Thyroid gland (tissue), 4 donors: ENCODE results near the gene SELENOM. TPM values are rescaled to one million over a fixed set of nuclear protein-coding genes. Genes with fewer than 3 reads are reported as not detected.
A peak's percentile ranks its signal among the peaks of the same experiment; 100 is the strongest.

Experiments
- DNase-seq, 2 donors: peaks; one replicate each; pipeline ENCODE4 v3.0.0-alpha.2; 2019
- H3K27ac ChIP-seq, 3 donors: fragments of 200-600 bp; sonication (generic); 1 replicate in 2 of 3; 2 replicates in 1 of 3; pipeline ENCODE4 v1.5.1; 2016 to 2019; ENCODE audit warnings: mild to moderate bottlenecking in 1 of 3, moderate library complexity in 1 of 3
- H3K27me3 ChIP-seq: fragments of 200-600 bp; sonication (generic); one replicate; pipeline ENCODE4 v1.5.1; 2019
- H3K36me3 ChIP-seq, 2 donors: fragments of 200-600 bp; sonication (generic); one replicate each; pipeline ENCODE4 v1.5.1; 2016 to 2019
- H3K4me1 ChIP-seq, 2 donors: fragments of 200-600 bp; sonication (generic); one replicate each; pipeline ENCODE4 v1.5.1; 2017 to 2019
- H3K4me3 ChIP-seq, 3 donors: fragments of 200-600 bp; sonication (generic); replicated peaks in 1 of 3; 1 replicate in 2 of 3; 2 replicates in 1 of 3; pipeline ENCODE4 v1.5.1; 2016; ENCODE audit warnings: mild to moderate bottlenecking in 1 of 3
- H3K9me3 ChIP-seq: fragments of 200-600 bp; sonication (generic); one replicate; pipeline ENCODE4 v1.5.1; 2017
- POLR2A ChIP-seq, 2 donors: fragments of 450-650 bp; IDR thresholded peaks; one replicate each; pipeline ENCODE4 v1.6.1; 2017; ENCODE audit warnings: antibody characterized with exemption in 2 of 2, mild to moderate bottlenecking in 2 of 2, moderate library complexity in 1 of 2
- WGBS, 2 donors: methylation state at CpG; one replicate each; pipeline ENCODE4 v1.1.5; 2017; 5-methylcytosine and 5-hydroxymethylcytosine counted together
- intact Hi-C: fragments of 100-400 bp; cut with DNase I; formaldehyde crosslinking; loops from one replicate; pipeline ENCODE4 v1.15.1; 2023
- total RNA-seq, 4 donors: library from RNA; depleted of rRNA; stranded (reverse); fragments of >200 nt; gene quantifications; one replicate each; pipeline ENCODE4 v1.2.3, GENCODE V29; 2016
- TF ChIP-seq, protein P1 (sequence below), 6 experiments: fragments of 200-600 bp in 3 of 6; fragments of 450-650 bp in 3 of 6; sonication (generic) in 3 of 6; IDR thresholded peaks; one replicate each; pipeline ENCODE4 v1.5.1; 2016 to 2019; ENCODE audit warnings: antibody characterized with exemption in 6 of 6, mild to moderate bottlenecking in 2 of 6, inconsistent platforms in 1 of 6, moderate library complexity in 1 of 6

SELENOM gene
- total RNA-seq, 4 donors from 2014 or later = 208 to 501 (median 314) TPM

GRCh38 chr22:31127181-31127772, 19.9 kb upstream of the SELENOM start:
- Histone ChIP-seq H3K27ac (peak overlapping the region; percentile 93 to 99 (median 94)), H3K27me3 (no peaks in the 10 kb centered on the region), H3K36me3 (peaks cover 0 to 8% of the 10 kb centered on the region in 2 donors), H3K4me1 (peaks cover 72 to 76% of the 10 kb centered on the region in 2 donors), H3K9me3 (no peaks in the 10 kb centered on the region), H3K4me3 (no peak overlapping the region)
- intact Hi-C loops = no loop called here
- TF ChIP-seq, protein P1, sequence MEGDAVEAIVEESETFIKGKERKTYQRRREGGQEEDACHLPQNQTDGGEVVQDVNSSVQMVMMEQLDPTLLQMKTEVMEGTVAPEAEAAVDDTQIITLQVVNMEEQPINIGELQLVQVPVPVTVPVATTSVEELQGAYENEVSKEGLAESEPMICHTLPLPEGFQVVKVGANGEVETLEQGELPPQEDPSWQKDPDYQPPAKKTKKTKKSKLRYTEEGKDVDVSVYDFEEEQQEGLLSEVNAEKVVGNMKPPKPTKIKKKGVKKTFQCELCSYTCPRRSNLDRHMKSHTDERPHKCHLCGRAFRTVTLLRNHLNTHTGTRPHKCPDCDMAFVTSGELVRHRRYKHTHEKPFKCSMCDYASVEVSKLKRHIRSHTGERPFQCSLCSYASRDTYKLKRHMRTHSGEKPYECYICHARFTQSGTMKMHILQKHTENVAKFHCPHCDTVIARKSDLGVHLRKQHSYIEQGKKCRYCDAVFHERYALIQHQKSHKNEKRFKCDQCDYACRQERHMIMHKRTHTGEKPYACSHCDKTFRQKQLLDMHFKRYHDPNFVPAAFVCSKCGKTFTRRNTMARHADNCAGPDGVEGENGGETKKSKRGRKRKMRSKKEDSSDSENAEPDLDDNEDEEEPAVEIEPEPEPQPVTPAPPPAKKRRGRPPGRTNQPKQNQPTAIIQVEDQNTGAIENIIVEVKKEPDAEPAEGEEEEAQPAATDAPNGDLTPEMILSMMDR (IDR thresholded peaks at IDR 0.05) = no peak
- TF ChIP-seq POLR2A (IDR thresholded peaks at IDR 0.05) = no peak
- peak; percentile 66 to 67 for DNase-seq
- 50 to 59% methylated on average over 19 of the region's 19 CpGs for WGBS, 2 donors

DNA sequence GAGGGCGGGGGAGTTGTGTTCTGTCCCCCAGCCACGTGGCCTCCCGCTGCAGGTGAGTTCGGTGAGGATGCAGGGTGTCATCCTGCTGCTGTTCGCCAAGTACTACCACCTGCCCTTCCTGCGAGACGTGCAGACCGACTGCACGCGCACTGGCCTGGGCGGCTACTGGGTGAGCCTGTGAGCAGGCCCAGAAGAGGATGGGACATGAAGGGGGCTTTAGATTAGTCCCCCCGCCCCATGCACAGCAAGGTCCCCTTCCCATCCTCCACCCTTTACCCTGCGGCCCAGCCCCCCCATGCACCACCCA, 19.5 kb upstream of the SELENOM start:
- DNase-seq = no peak
- 27 to 30% methylated on average over 7 to 12 of the region's 13 CpGs for WGBS, 2 donors
- Histone ChIP-seq H3K36me3 (peaks cover 0 to 8% of the 10 kb centered on the region in 2 donors), H3K9me3 (no peaks in the 10 kb centered on the region), H3K27ac (peak overlapping the region; percentile 93 to 99 (median 94)), H3K4me1 (peaks cover 75 to 76% of the 10 kb centered on the region in 2 donors), H3K27me3 (no peaks in the 10 kb centered on the region), H3K4me3 (no peak overlapping the region)
- TF ChIP-seq, protein P1 (IDR thresholded peaks at IDR 0.05) = no peak
- TF ChIP-seq POLR2A (IDR thresholded peaks at IDR 0.05) = no peak
- intact Hi-C loops = no loop called here

DNA sequence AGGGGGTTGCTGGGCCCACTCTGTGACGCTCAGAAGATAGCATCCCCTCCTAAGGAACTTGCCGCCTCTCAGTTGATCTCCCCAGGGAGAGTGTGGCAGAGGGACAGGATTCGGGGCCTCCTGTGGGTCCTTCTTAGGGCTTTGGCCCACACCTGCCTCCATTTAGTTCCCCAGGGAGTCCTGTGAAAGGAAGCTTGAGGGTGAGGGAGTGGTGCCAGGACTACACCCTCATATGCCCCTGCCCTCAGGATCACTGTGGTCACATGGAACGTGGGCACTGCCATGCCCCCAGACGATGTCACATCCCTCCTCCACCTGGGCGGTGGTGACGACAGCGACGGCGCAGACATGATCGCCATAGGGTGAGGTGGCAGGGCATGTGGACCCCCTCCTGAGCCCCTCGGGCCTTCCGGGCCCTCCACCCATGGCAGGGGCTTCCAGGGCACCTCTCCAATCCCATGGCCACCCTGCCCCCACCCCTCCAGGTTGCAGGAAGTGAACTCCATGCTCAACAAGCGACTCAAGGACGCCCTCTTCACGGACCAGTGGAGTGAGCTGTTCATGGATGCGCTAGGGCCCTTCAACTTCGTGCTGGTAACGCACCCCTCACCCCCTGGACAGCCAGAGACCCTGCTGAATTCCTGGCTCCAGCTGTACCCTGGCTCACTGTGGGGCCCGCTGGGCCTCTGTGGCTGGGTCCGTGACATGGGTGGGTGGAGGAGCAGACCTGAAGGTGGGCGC, 18.9 kb upstream of the SELENOM start:
- Histone ChIP-seq H3K4me1 (peaks cover 74% of the 10 kb centered on the region in 2 donors), H3K36me3 (peaks cover 0 to 8% of the 10 kb centered on the region in 2 donors), H3K4me3 (no peak overlapping the region), H3K27ac (peak overlapping the region; percentile 93 to 99 (median 94)), H3K27me3 (no peaks in the 10 kb centered on the region), H3K9me3 (no peaks in the 10 kb centered on the region)
- WGBS, 2 donors = 20 to 63% methylated on average over 11 to 20 of the region's 22 CpGs
- TF ChIP-seq, protein P1 (IDR thresholded peaks at IDR 0.05) = no peak
- TF ChIP-seq POLR2A (IDR thresholded peaks at IDR 0.05) = peak in 1 of 2 donors; percentile 73
- intact Hi-C loops = no loop called here
- peak; percentile 97 to 98 for DNase-seq

GRCh38 chr22:31125521-31126117, 18.3 kb upstream of the SELENOM start:
- WGBS, 2 donors = 29 to 74% methylated on average over 10 to 12 of the region's 12 CpGs
- H3K36me3 ChIP-seq = peaks cover 0 to 8% of the 10 kb centered on the region in 2 donors
- no peaks in the 10 kb centered on the region for H3K9me3 ChIP-seq
- peak overlapping the region; percentile 93 to 99 (median 94) for H3K27ac ChIP-seq
- H3K4me3 ChIP-seq = no peak overlapping the region
- intact Hi-C loops = no loop called here
- TF ChIP-seq, protein P1 (IDR thresholded peaks at IDR 0.05) = no peak
- TF ChIP-seq POLR2A (IDR thresholded peaks at IDR 0.05) = no peak
- peak; percentile 81 to 86 for DNase-seq
- H3K27me3 ChIP-seq = no peaks in the 10 kb centered on the region
- H3K4me1 ChIP-seq = peaks cover 67 to 68% of the 10 kb centered on the region in 2 donors
